H9 (cell line): ENCODE measurements around the gene CD300H. TPM values are rescaled to one million over a fixed set of nuclear protein-coding genes. Genes with fewer than 3 reads are reported as not detected.

Experiments used
- DNase-seq: peaks from one replicate; pipeline ENCODE4 v3.0.0-alpha.2; 2017
- H2AFZ ChIP-seq: one replicate; pipeline ENCODE4 v1.6.1; 2013; ENCODE audit warnings: mild to moderate bottlenecking, low read length, control low read depth, moderate library complexity
- H2AK5ac ChIP-seq: 2 replicates; pipeline ENCODE4 v1.6.1; 2013; ENCODE audit warnings: low read length, control low read depth, mixed read lengths; ENCODE audit not compliant: insufficient read length
- H2BK120ac ChIP-seq: one replicate; pipeline ENCODE4 v1.6.1; 2013; ENCODE audit warnings: low read depth, mild to moderate bottlenecking, low read length, control low read depth, inconsistent platforms; ENCODE audit not compliant: poor library complexity, severe bottlenecking
- H2BK12ac ChIP-seq: 2 replicates; pipeline ENCODE4 v1.6.1; 2013; ENCODE audit warnings: low read length, control low read depth, mixed read lengths, low read depth; ENCODE audit not compliant: insufficient read length
- H2BK15ac ChIP-seq: 2 replicates; pipeline ENCODE4 v1.6.1; 2013; ENCODE audit warnings: low read depth, low read length, control low read depth
- H2BK20ac ChIP-seq: one replicate; pipeline ENCODE4 v1.6.1; 2013; ENCODE audit warnings: low read depth, mild to moderate bottlenecking, low read length, control low read depth, inconsistent platforms; ENCODE audit not compliant: poor library complexity, severe bottlenecking
- H2BK5ac ChIP-seq: 2 replicates; pipeline ENCODE4 v1.6.1; 2013; ENCODE audit warnings: low read length, control low read depth, mixed read lengths; ENCODE audit not compliant: insufficient read length
- H3K14ac ChIP-seq: 2 replicates; pipeline ENCODE4 v1.6.1; 2013; ENCODE audit warnings: low read length, control low read depth; ENCODE audit not compliant: insufficient read depth
- H3K18ac ChIP-seq: 2 replicates; pipeline ENCODE4 v1.6.1; 2013; ENCODE audit warnings: low read depth, mild to moderate bottlenecking, mixed read lengths, low read length, control low read depth; ENCODE audit not compliant: insufficient read length
- H3K23ac ChIP-seq: 2 replicates; pipeline ENCODE4 v1.6.1; 2013; ENCODE audit warnings: low read length, control low read depth, mixed read lengths, low read depth; ENCODE audit not compliant: insufficient read length
- H3K23me2 ChIP-seq: 2 replicates; pipeline ENCODE4 v1.6.1; 2013; ENCODE audit warnings: low read depth, mild to moderate bottlenecking, mixed read lengths, low read length, control low read depth; ENCODE audit not compliant: insufficient read length, poor library complexity, severe bottlenecking
- H3K27ac ChIP-seq: 2 replicates; pipeline ENCODE4 v1.5.1; 2013; ENCODE audit warnings: low read length, control low read depth, mixed read lengths, low read depth; ENCODE audit not compliant: insufficient read length
- H3K27me3 ChIP-seq: 2 replicates; pipeline ENCODE4 v1.6.1; 2013; ENCODE audit warnings: low read length, control low read depth, inconsistent platforms; ENCODE audit not compliant: insufficient read depth
- H3K4ac ChIP-seq: 2 replicates; pipeline ENCODE4 v1.6.1; 2013; ENCODE audit warnings: low read depth, mild to moderate bottlenecking, control low read depth, inconsistent platforms, low read length, moderate library complexity
- H3K4me1 ChIP-seq: 2 replicates; pipeline ENCODE4 v1.6.1; 2013; ENCODE audit warnings: low read length, control low read depth, inconsistent platforms; ENCODE audit not compliant: insufficient read depth
- H3K4me2 ChIP-seq: 2 replicates; pipeline ENCODE4 v1.6.1; 2013; ENCODE audit warnings: low read length, control low read depth, mixed read lengths; ENCODE audit not compliant: insufficient read length, insufficient read depth
- H3K56ac ChIP-seq: 2 replicates; pipeline ENCODE4 v1.6.1; 2013; ENCODE audit warnings: low read depth, mild to moderate bottlenecking, mixed read lengths, low read length, control low read depth; ENCODE audit not compliant: insufficient read length
- H3K79me1 ChIP-seq: 2 replicates; pipeline ENCODE4 v1.6.1; 2013; ENCODE audit warnings: low read depth, mild to moderate bottlenecking, moderate library complexity, low read length, control low read depth, inconsistent platforms; ENCODE audit not compliant: insufficient read depth, poor library complexity, severe bottlenecking
- H3K79me2 ChIP-seq: 2 replicates; pipeline ENCODE4 v1.6.1; 2013; ENCODE audit warnings: low read length, control low read depth, inconsistent platforms; ENCODE audit not compliant: insufficient read depth
- H3K9ac ChIP-seq: 2 replicates; pipeline ENCODE4 v1.6.1; 2013; ENCODE audit warnings: low read length, control low read depth, mixed read lengths; ENCODE audit not compliant: insufficient read length; ENCODE audit errors: extremely low read depth
- H3K9me3 ChIP-seq: one replicate; pipeline ENCODE4 v1.6.1; 2013; ENCODE audit warnings: low read depth, low read length, inconsistent platforms; ENCODE audit not compliant: control insufficient read depth
- H3T11ph ChIP-seq: one replicate; pipeline ENCODE4 v1.6.1; 2013; ENCODE audit warnings: mild to moderate bottlenecking, low read length, control low read depth, inconsistent platforms
- H4K20me1 ChIP-seq: one replicate; pipeline ENCODE4 v1.6.1; 2013; ENCODE audit not compliant: control insufficient read depth, insufficient read length, insufficient read depth
- H4K5ac ChIP-seq: 2 replicates; pipeline ENCODE4 v1.6.1; 2013; ENCODE audit warnings: low read depth, mild to moderate bottlenecking, mixed read lengths, low read length, control low read depth; ENCODE audit not compliant: insufficient read length
- H4K8ac ChIP-seq: replicated peaks from 2 replicates; pipeline ENCODE4 v1.6.1; 2013; ENCODE audit warnings: low read length, control low read depth, mixed read lengths, low read depth; ENCODE audit not compliant: insufficient read length
- H4K91ac ChIP-seq: 2 replicates; pipeline ENCODE4 v1.6.1; 2013; ENCODE audit warnings: low read depth, mild to moderate bottlenecking, moderate library complexity, mixed read lengths, low read length, control low read depth; ENCODE audit not compliant: insufficient read length
- H3K27ac Mint-ChIP-seq, 3 experiments: 2 replicates in 2 of 3; 3 replicates in 1 of 3; pipeline ENCODE4 v1.8.0; 2020 to 2021; ENCODE audit warnings: mixed read lengths in 3 of 3, mild to moderate bottlenecking in 1 of 3, moderate library complexity in 1 of 3
- H3K27me3 Mint-ChIP-seq: 2 replicates; pipeline ENCODE4 v1.8.0; 2021; ENCODE audit warnings: low read depth, mild to moderate bottlenecking, moderate library complexity, mixed read lengths
- H3K36me3 Mint-ChIP-seq, 3 experiments: 2 replicates in 2 of 3; 3 replicates in 1 of 3; pipeline ENCODE4 v1.8.0; 2020 to 2021; ENCODE audit warnings: low read depth in 3 of 3, mixed read lengths in 3 of 3; ENCODE audit not compliant: insufficient read depth in 1 of 3
- H3K4me1 Mint-ChIP-seq, 2 experiments: 2 replicates each; pipeline ENCODE4 v1.8.0; 2020; ENCODE audit warnings: mixed read lengths in 2 of 2
- H3K4me3 Mint-ChIP-seq, 2 experiments: 2 replicates in 1 of 2; 3 replicates in 1 of 2; pipeline ENCODE4 v1.8.0; 2020 to 2021; ENCODE audit warnings: mild to moderate bottlenecking in 2 of 2, mixed read lengths in 2 of 2, moderate library complexity in 1 of 2
- H3K9me3 Mint-ChIP-seq, 2 experiments: 2 replicates in 1 of 2; 3 replicates in 1 of 2; pipeline ENCODE4 v1.8.0; 2020; ENCODE audit warnings: mild to moderate bottlenecking in 2 of 2, mixed read lengths in 2 of 2, moderate library complexity in 1 of 2
- WGBS: extraction: QIAGEN DNeasy Blood & Tissue Kit; methylation state at CpG from one replicate; pipeline ENCODE4 v1.1.7; 2013; ENCODE audit warnings: missing lambda C conversion rate, low lambda C conversion rate, mixed read lengths; ENCODE audit not compliant: insufficient read length; ENCODE audit errors: extremely low coverage; 5-methylcytosine and 5-hydroxymethylcytosine counted together
- total RNA-seq: library from RNA; stranded (reverse); gene quantifications from 2 replicates; pipeline ENCODE4 v1.2.1, GENCODE V29; 2021
- TF ChIP-seq, protein P1 (sequence below): fragments of 200-600 bp; sonication (generic); conservative IDR thresholded peaks from 3 replicates; pipeline ENCODE4 v1.8.0; 2021; ENCODE audit warnings: antibody characterized with exemption, mild to moderate bottlenecking

Gene CD300H
- total RNA-seq, 1 experiment from 2014 or later: not detected

DNA sequence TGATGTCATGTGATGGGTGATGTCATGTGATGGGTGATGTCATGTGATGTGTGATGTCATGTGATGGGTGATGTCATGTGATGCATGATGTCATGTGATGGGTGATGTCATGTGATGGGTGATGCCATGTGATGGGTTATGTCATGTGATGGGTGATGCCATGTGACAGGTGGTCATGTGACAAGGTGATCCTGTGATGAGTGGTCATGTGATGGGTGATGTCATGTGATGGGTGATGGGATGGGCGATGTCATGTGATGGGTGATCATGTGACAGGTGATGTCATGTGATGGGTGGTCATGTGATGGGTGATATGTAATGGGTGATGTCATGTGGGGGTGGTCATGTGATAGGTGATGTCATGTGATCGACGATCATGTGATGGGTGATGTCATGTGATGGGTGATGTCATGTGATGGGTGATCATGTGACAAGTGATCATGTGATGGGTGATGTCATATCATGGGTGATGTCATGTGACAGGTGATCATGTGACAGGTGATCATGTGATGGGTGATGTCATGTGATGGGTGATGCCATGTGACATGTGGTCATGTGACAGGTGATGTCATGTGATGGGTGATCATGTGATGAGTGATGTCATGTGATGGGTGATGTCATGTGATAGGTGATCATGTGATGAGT, 53.2 kb downstream of the CD300H start:
- no peak overlapping the region for H3K14ac ChIP-seq
- Mint-ChIP-seq H3K27me3 (peaks cover 68% of the 10 kb centered on the region), H3K36me3 (peaks cover 11 to 12% (median 12%) of the 10 kb centered on the region in 3 experiments), H3K4me3 (peak overlapping the region in 1 of 2 experiments; percentile 47; a peak in 3 of 5 replicates), H3K27ac (peak overlapping the region in 2 of 3 experiments; percentile 52 to 94; a peak in 4 of 7 replicates), H3K9me3 (peaks cover 26 to 30% of the 10 kb centered on the region in 2 experiments), H3K4me1 (no peaks in the 10 kb centered on the region)
- no peak overlapping the region for H4K91ac ChIP-seq
- no peak overlapping the region for H3K56ac ChIP-seq
- H4K20me1 ChIP-seq: no peaks in the 10 kb centered on the region
- H3K9me3 ChIP-seq: peaks cover 8% of the 10 kb centered on the region
- H3K9ac ChIP-seq: no peak overlapping the region
- H3K79me1 ChIP-seq: no peaks in the 10 kb centered on the region
- no peak overlapping the region for H2AFZ ChIP-seq
- no peak overlapping the region for H3T11ph ChIP-seq
- no peak overlapping the region for H3K18ac ChIP-seq
- no peak overlapping the region for H3K4ac ChIP-seq
- no peaks in the 10 kb centered on the region for H3K79me2 ChIP-seq
- no peak overlapping the region for H4K5ac ChIP-seq
- TF ChIP-seq, protein P1, sequence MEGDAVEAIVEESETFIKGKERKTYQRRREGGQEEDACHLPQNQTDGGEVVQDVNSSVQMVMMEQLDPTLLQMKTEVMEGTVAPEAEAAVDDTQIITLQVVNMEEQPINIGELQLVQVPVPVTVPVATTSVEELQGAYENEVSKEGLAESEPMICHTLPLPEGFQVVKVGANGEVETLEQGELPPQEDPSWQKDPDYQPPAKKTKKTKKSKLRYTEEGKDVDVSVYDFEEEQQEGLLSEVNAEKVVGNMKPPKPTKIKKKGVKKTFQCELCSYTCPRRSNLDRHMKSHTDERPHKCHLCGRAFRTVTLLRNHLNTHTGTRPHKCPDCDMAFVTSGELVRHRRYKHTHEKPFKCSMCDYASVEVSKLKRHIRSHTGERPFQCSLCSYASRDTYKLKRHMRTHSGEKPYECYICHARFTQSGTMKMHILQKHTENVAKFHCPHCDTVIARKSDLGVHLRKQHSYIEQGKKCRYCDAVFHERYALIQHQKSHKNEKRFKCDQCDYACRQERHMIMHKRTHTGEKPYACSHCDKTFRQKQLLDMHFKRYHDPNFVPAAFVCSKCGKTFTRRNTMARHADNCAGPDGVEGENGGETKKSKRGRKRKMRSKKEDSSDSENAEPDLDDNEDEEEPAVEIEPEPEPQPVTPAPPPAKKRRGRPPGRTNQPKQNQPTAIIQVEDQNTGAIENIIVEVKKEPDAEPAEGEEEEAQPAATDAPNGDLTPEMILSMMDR: no peak
- 0 out of 2 replicates have a peak, but pooled peaks cover 1% of the 10 kb centered on the region for H3K27me3 ChIP-seq
- H4K8ac ChIP-seq: no peak overlapping the region
- no peaks in the 10 kb centered on the region for H3K23me2 ChIP-seq
- no peak overlapping the region for H2AK5ac ChIP-seq
- DNase-seq: peak; percentile 67
- H2BK120ac ChIP-seq: no peak overlapping the region
- H2BK15ac ChIP-seq: no peak overlapping the region
- no peak overlapping the region for H3K23ac ChIP-seq
- no peak overlapping the region for H3K27ac ChIP-seq
- no CpG with 5 or more reads among the region's 3 CpGs for WGBS
- no peak overlapping the region for H2BK12ac ChIP-seq
- H2BK20ac ChIP-seq: no peak overlapping the region
- no peaks in the 10 kb centered on the region for H3K4me1 ChIP-seq
- no peak overlapping the region for H3K4me2 ChIP-seq
- no peak overlapping the region for H2BK5ac ChIP-seq
